ENCODE measurements around the gene FAM170B. TPM values are rescaled to one million over a fixed set of nuclear protein-coding genes. Genes with fewer than 3 reads are reported as not detected.

Gene FAM170B
- total RNA-seq, 1 experiment from 2014 or later: not detected

GRCh38 chr10:49154641-49155040, 20.8 kb upstream of the FAM170B start:
- in situ Hi-C loops (cut with HindIII; ENCODE audit: low pct_unique_long_range_greater_than_20kb, low sequenced_read_pairs) (no loop called here), intact Hi-C loops (cut with micrococcal nuclease; ENCODE audit: unreplicated experiment) (no loop called here)
- no TSS peak for BruUV-seq (replicated peaks)
- ATAC-seq (no peak), DNase-seq (ENCODE audit: low read depth, low spot score) (no peak)
- ChIA-PET CTCF (no interaction called here), POLR2A (no interaction called here)
- H3K9me3 ChIP-seq (ENCODE audit: control insufficient read depth, insufficient read depth, low read depth, low read length): no peaks in the 10 kb centered on the region
- H3K36me3 ChIP-seq (ENCODE audit: control insufficient read depth, insufficient read depth, low read length): no peaks in the 10 kb centered on the region
- TF ChIP-seq REST (IDR thresholded peaks at IDR 0.05; ENCODE audit: insufficient read depth in 1 of 2, low read depth in 2 of 2, low read length in 1 of 2) (no peak), SIN3A (IDR thresholded peaks at IDR 0.05; ENCODE audit: borderline replicate concordance, insufficient read depth, low read depth, low read length) (no peak), POLR2AphosphoS5 (IDR thresholded peaks at IDR 0.05; ENCODE audit: low read depth, low read length) (no peak), CTCF (IDR thresholded peaks at IDR 0.05) (no peak), TCF7L2 (IDR thresholded peaks at IDR 0.05; ENCODE audit: low read depth, low read length) (no peak)
- no peak overlapping the region for H3K4me3 ChIP-seq (ENCODE audit: low read depth in 2 of 2, low read length in 2 of 2)
- no peak overlapping the region for H3K27ac ChIP-seq (ENCODE audit: low read length)
- no peaks in the 10 kb centered on the region for H3K4me1 ChIP-seq (ENCODE audit: control insufficient read depth, insufficient read depth, low read length)
- H3K27me3 ChIP-seq (ENCODE audit: control insufficient read depth, insufficient read depth, low read length): peaks cover 24% of the 10 kb centered on the region

GRCh38 chr10:49153971-49154370, 20.1 kb upstream of the FAM170B start:
- DNase-seq (ENCODE audit: low read depth, low spot score) (no peak), ATAC-seq (no peak)
- Histone ChIP-seq H3K27ac (ENCODE audit: low read length) (no peak overlapping the region), H3K36me3 (ENCODE audit: control insufficient read depth, insufficient read depth, low read length) (no peaks in the 10 kb centered on the region), H3K4me3 (ENCODE audit: low read depth in 2 of 2, low read length in 2 of 2) (no peak overlapping the region), H3K4me1 (ENCODE audit: control insufficient read depth, insufficient read depth, low read length) (no peaks in the 10 kb centered on the region), H3K27me3 (ENCODE audit: control insufficient read depth, insufficient read depth, low read length) (peaks cover 22% of the 10 kb centered on the region), H3K9me3 (ENCODE audit: control insufficient read depth, insufficient read depth, low read depth, low read length) (no peaks in the 10 kb centered on the region)
- CTCF ChIA-PET: no interaction called here
- POLR2A ChIA-PET: no interaction called here
- in situ Hi-C loops (cut with HindIII; ENCODE audit: low pct_unique_long_range_greater_than_20kb, low sequenced_read_pairs) (no loop called here), intact Hi-C loops (cut with micrococcal nuclease; ENCODE audit: unreplicated experiment) (no loop called here)
- no TSS peak for BruUV-seq (replicated peaks)
- no peak for TF ChIP-seq TCF7L2 (IDR thresholded peaks at IDR 0.05; ENCODE audit: low read depth, low read length)
- no peak for TF ChIP-seq REST (IDR thresholded peaks at IDR 0.05; ENCODE audit: insufficient read depth in 1 of 2, low read depth in 2 of 2, low read length in 1 of 2)
- TF ChIP-seq SIN3A (IDR thresholded peaks at IDR 0.05; ENCODE audit: borderline replicate concordance, insufficient read depth, low read depth, low read length): no peak
- TF ChIP-seq CTCF (IDR thresholded peaks at IDR 0.05): no peak
- no peak for TF ChIP-seq POLR2AphosphoS5 (IDR thresholded peaks at IDR 0.05; ENCODE audit: low read depth, low read length)
